ENCODE data around the gene RAB8B. TPM values are rescaled to one million over a fixed set of nuclear protein-coding genes. Genes with fewer than 3 reads are reported as not detected.

Gene RAB8B
- total and polyA plus RNA-seq, 2 experiments from 2014 or later = 16.4 to 36.9 TPM

DNA sequence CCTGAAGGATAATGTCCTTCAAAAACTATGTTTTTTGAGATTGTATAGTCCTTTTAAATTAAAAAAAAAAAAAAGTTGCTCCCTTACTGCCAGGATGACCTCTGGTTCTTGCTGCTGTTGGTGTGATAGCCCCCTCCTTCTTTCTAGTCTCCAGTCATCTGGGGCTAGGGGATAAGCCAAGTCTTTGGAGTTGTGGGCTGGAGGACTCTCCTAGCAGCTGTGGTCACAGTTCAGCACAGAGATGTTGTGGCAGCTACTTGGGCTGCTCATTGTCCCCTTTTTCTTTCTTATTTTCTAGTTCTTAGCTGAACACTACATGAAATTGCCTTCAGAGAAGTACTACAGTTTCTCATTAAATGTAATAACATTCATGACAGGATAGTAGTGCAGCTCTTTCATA, 48.8 kb downstream of the RAB8B start:
- H3K36me3 ChIP-seq (replicated peaks; ENCODE audit: insufficient read depth, low read depth) = no peaks in the 10 kb centered on the region
- no peaks in the 10 kb centered on the region for H4K20me1 ChIP-seq (ENCODE audit: insufficient read depth, poor library complexity, severe bottlenecking)
- H3K27me3 ChIP-seq = no peaks in the 10 kb centered on the region
- TF ChIP-seq EZH2 (IDR thresholded peaks at IDR 0.05; ENCODE audit: borderline replicate concordance) (no peak), EZH2phosphoT487 (IDR thresholded peaks at IDR 0.05; ENCODE audit: low read depth, severe bottlenecking, unreplicated experiment) (no peak), CTCF (IDR thresholded peaks at IDR 0.05; ENCODE audit: poor library complexity) (no peak)
- H3K9me3 ChIP-seq (ENCODE audit: low read depth) = no peaks in the 10 kb centered on the region
- no peak overlapping the region for H2AFZ ChIP-seq
- no peak overlapping the region for H3K4me2 ChIP-seq
- no peak overlapping the region for H3K27ac ChIP-seq
- peaks cover 18% of the 10 kb centered on the region for H3K4me1 ChIP-seq (ENCODE audit: insufficient read depth)
- no peaks in the 10 kb centered on the region for H3K9me2 ChIP-seq (replicated peaks; ENCODE audit: insufficient read depth)
- H3K79me2 ChIP-seq = peaks cover 63% of the 10 kb centered on the region
- DNase-seq (ENCODE audit: low spot score) = no peak
- H3K4me3 ChIP-seq = no peak overlapping the region

- H3K36me3 ChIP-seq (replicated peaks; ENCODE audit: insufficient read depth, low read depth) = no peaks in the 10 kb centered on the region
- no peak for DNase-seq (ENCODE audit: low spot score)
- no peaks in the 10 kb centered on the region for H4K20me1 ChIP-seq (ENCODE audit: insufficient read depth, poor library complexity, severe bottlenecking)
- TF ChIP-seq CTCF (IDR thresholded peaks at IDR 0.05; ENCODE audit: poor library complexity) (no peak), EZH2phosphoT487 (IDR thresholded peaks at IDR 0.05; ENCODE audit: low read depth, severe bottlenecking, unreplicated experiment) (no peak), EZH2 (IDR thresholded peaks at IDR 0.05; ENCODE audit: borderline replicate concordance) (no peak)
- no peaks in the 10 kb centered on the region for H3K9me2 ChIP-seq (replicated peaks; ENCODE audit: insufficient read depth)
- WGBS (ENCODE audit: low lambda C conversion rate, missing lambda C conversion rate) = 57% methylated on average over 1 of the region's 1 CpG
- peaks cover 12% of the 10 kb centered on the region for H3K4me1 ChIP-seq (ENCODE audit: insufficient read depth)
- no peak overlapping the region for H2AFZ ChIP-seq
- H3K27ac ChIP-seq = no peak overlapping the region
- no peaks in the 10 kb centered on the region for H3K27me3 ChIP-seq
- H3K4me3 ChIP-seq = no peak overlapping the region
- no peak overlapping the region for H3K4me2 ChIP-seq
- no peaks in the 10 kb centered on the region for H3K9me3 ChIP-seq (ENCODE audit: low read depth)
- H3K79me2 ChIP-seq = peaks cover 64% of the 10 kb centered on the region
Observed at GRCh38 chr15:63238796-63239195, 49.4 kb downstream of the RAB8B start.

- no peak for DNase-seq (ENCODE audit: low spot score)
Observed at GRCh38 chr15:63240109-63240508, 50.7 kb downstream of the RAB8B start.

More at GRCh38 chr15:63240109-63240508, 50.7 kb downstream of the RAB8B start:
- H3K9me2 ChIP-seq (replicated peaks; ENCODE audit: insufficient read depth) = no peaks in the 10 kb centered on the region
- WGBS (ENCODE audit: low lambda C conversion rate, missing lambda C conversion rate) = 93% methylated on average over 3 of the region's 3 CpGs
- TF ChIP-seq CTCF (IDR thresholded peaks at IDR 0.05; ENCODE audit: poor library complexity) (no peak), EZH2phosphoT487 (IDR thresholded peaks at IDR 0.05; ENCODE audit: low read depth, severe bottlenecking, unreplicated experiment) (no peak), EZH2 (IDR thresholded peaks at IDR 0.05; ENCODE audit: borderline replicate concordance) (no peak)
- no peak overlapping the region for H2AFZ ChIP-seq
- H3K4me1 ChIP-seq (ENCODE audit: insufficient read depth) = no peaks in the 10 kb centered on the region
- no peak overlapping the region for H3K4me2 ChIP-seq
- H3K36me3 ChIP-seq (replicated peaks; ENCODE audit: insufficient read depth, low read depth) = no peaks in the 10 kb centered on the region
- H3K27ac ChIP-seq = no peak overlapping the region
- peaks cover 61% of the 10 kb centered on the region for H3K79me2 ChIP-seq
- H3K4me3 ChIP-seq = no peak overlapping the region
- H4K20me1 ChIP-seq (ENCODE audit: insufficient read depth, poor library complexity, severe bottlenecking) = no peaks in the 10 kb centered on the region
- H3K9me3 ChIP-seq (ENCODE audit: low read depth) = no peaks in the 10 kb centered on the region
- no peaks in the 10 kb centered on the region for H3K27me3 ChIP-seq
